H1 (cell line): ENCODE data around the gene ACTL8. TPM values are rescaled to one million over a fixed set of nuclear protein-coding genes. Genes with fewer than 3 reads are reported as not detected.
A peak's percentile ranks its signal among the peaks of the same experiment; 100 is the strongest.

Source experiments
- CTCF ChIA-PET: fragments of 300-600 bp; sonication (Branson Sonifier 250); formaldehyde crosslinking; loops from one replicate; lab custom pipeline; 2021; ENCODE audit not compliant: partially characterized antibody; lab: Charles Lee
- POLR2A ChIA-PET: fragments of 300-600 bp; sonication (Branson Sonifier 250); formaldehyde crosslinking; loops from one replicate; lab custom pipeline; 2021; ENCODE audit warnings: inconsistent platforms; ENCODE audit not compliant: partially characterized antibody; lab: Charles Lee
- DNase-seq, 2 experiments: peaks; one replicate each; pipeline versions ENCODE4 v3.0.0 to v3.0.0-alpha.2; 2010 to 2022; ENCODE audit warnings: low spot score in 2 of 2, low read depth in 1 of 2, mixed read lengths in 1 of 2
- FAIRE-seq: peaks from 2 replicates; lab custom pipeline; 2011; peaks lifted over from hg19 to GRCh38; lab: Jason Lieb, UNC
- H2AFZ ChIP-seq: 2 replicates; pipeline ENCODE4 v1.8.1; 2012; ENCODE audit warnings: low read length, inconsistent platforms
- H2AK5ac ChIP-seq: 2 replicates; pipeline ENCODE4 v1.6.1; 2013; ENCODE audit warnings: low read depth, low read length
- H2BK120ac ChIP-seq: replicated peaks from 2 replicates; pipeline ENCODE3; 2013; ENCODE audit warnings: low read depth, low read length, inconsistent platforms
- H2BK12ac ChIP-seq: 2 replicates; pipeline ENCODE4 v1.6.1; 2013; ENCODE audit warnings: low read depth, low read length
- H2BK15ac ChIP-seq: 2 replicates; pipeline ENCODE4 v1.6.1; 2013; ENCODE audit warnings: low read length
- H2BK20ac ChIP-seq: 2 replicates; pipeline ENCODE4 v1.6.1; 2013; ENCODE audit warnings: low read length
- H2BK5ac ChIP-seq: 2 replicates; pipeline ENCODE4 v1.6.1; 2013; ENCODE audit warnings: low read depth, low read length
- H3K14ac ChIP-seq: 2 replicates; pipeline ENCODE4 v1.6.1; 2013; ENCODE audit warnings: inconsistent platforms; ENCODE audit not compliant: insufficient read length
- H3K18ac ChIP-seq: 2 replicates; pipeline ENCODE4 v1.6.1; 2013; ENCODE audit warnings: low read length; ENCODE audit errors: extremely low read depth
- H3K23ac ChIP-seq: 2 replicates; pipeline ENCODE4 v1.6.1; 2013; ENCODE audit warnings: inconsistent platforms; ENCODE audit not compliant: insufficient read length
- H3K23me2 ChIP-seq: 2 replicates; pipeline ENCODE4 v1.6.1; 2013; ENCODE audit warnings: low read depth, low read length
- H3K27ac ChIP-seq: 2 replicates; pipeline ENCODE4 v1.6.1; 2011; ENCODE audit warnings: low read depth, low read length, inconsistent platforms
- H3K27me3 ChIP-seq, 4 experiments: replicated peaks in 1 of 4; 1 replicate in 1 of 4; 2 replicates in 3 of 4; pipeline versions ENCODE4 v1.6.1 to v1.8.1; 2011 to 2013; ENCODE audit warnings: low read length in 3 of 4, mild to moderate bottlenecking in 3 of 4, inconsistent platforms in 2 of 4, mixed read lengths in 2 of 4, moderate library complexity in 1 of 4; ENCODE audit not compliant: control insufficient read depth in 3 of 4, insufficient read depth in 3 of 4; ENCODE audit errors: extremely low read depth in 1 of 4
- H3K36me3 ChIP-seq, 4 experiments: 2 replicates each; pipeline versions ENCODE4 v1.6.1 to v1.8.1; 2011 to 2013; ENCODE audit warnings: mild to moderate bottlenecking in 4 of 4, low read length in 3 of 4, moderate library complexity in 2 of 4, control low read depth in 1 of 4, inconsistent platforms in 1 of 4; ENCODE audit not compliant: insufficient read depth in 4 of 4, control insufficient read depth in 2 of 4
- H3K4ac ChIP-seq: replicated peaks from 2 replicates; pipeline ENCODE3; 2013; ENCODE audit warnings: low read length, low read depth, mixed read lengths, inconsistent platforms; ENCODE audit not compliant: insufficient read length
- H3K4me1 ChIP-seq, 4 experiments: replicated peaks in 1 of 4; 1 replicate in 1 of 4; 2 replicates in 3 of 4; pipeline versions ENCODE4 v1.6.1 to v1.8.1; 2011 to 2013; ENCODE audit warnings: low read length in 3 of 4, inconsistent platforms in 2 of 4, mixed read lengths in 1 of 4; ENCODE audit not compliant: insufficient read depth in 4 of 4, control insufficient read depth in 3 of 4
- H3K4me2 ChIP-seq, 2 experiments: 2 replicates each; pipeline versions ENCODE4 v1.6.1 to v1.8.1; 2011 to 2013; ENCODE audit warnings: low read depth in 2 of 2, low read length in 2 of 2, control low read depth in 1 of 2, inconsistent platforms in 1 of 2, mild to moderate bottlenecking in 1 of 2; ENCODE audit not compliant: insufficient read depth in 1 of 2
- H3K4me3 ChIP-seq, 4 experiments: fragments of 200-600, 300-600 bp in 1 of 4; sonication (generic), shearing (Covaris generic), sonication (Bioruptor Twin) in 1 of 4; 2 replicates each; pipeline versions ENCODE4 v1.5.1 to v1.8.1; 2011 to 2016; ENCODE audit warnings: low read length in 4 of 4, low read depth in 3 of 4, control low read depth in 2 of 4, inconsistent platforms in 2 of 4, mild to moderate bottlenecking in 2 of 4, mixed read lengths in 1 of 4, moderate library complexity in 1 of 4; ENCODE audit not compliant: insufficient read depth in 2 of 4; ENCODE audit errors: extremely low read depth in 1 of 4
- H3K56ac ChIP-seq: replicated peaks from 2 replicates; pipeline ENCODE3; 2013; ENCODE audit warnings: low read depth, mild to moderate bottlenecking, mixed read lengths, low read length, inconsistent platforms; ENCODE audit not compliant: insufficient read length
- H3K79me1 ChIP-seq: 2 replicates; pipeline ENCODE4 v1.6.1; 2013; ENCODE audit warnings: low read depth, low read length, control low read depth
- H3K79me2 ChIP-seq, 2 experiments: 2 replicates each; pipeline versions ENCODE4 v1.6.1 to v1.8.1; 2012 to 2013; ENCODE audit warnings: low read length in 2 of 2, mild to moderate bottlenecking in 2 of 2, inconsistent platforms in 1 of 2; ENCODE audit not compliant: insufficient read depth in 2 of 2, control insufficient read depth in 1 of 2
- H3K9ac ChIP-seq, 4 experiments: replicated peaks in 1 of 4; 1 replicate in 1 of 4; 2 replicates in 3 of 4; pipeline versions ENCODE4 v1.6.1 to v1.8.1; 2011 to 2013; ENCODE audit warnings: low read depth in 3 of 4, low read length in 3 of 4, control low read depth in 2 of 4, mild to moderate bottlenecking in 2 of 4, moderate library complexity in 2 of 4, inconsistent platforms in 1 of 4; ENCODE audit errors: extremely low read depth in 1 of 4
- H3K9me3 ChIP-seq, 2 experiments: 2 replicates each; pipeline versions ENCODE4 v1.6.1 to v1.8.1; 2012 to 2013; ENCODE audit warnings: mild to moderate bottlenecking in 2 of 2, moderate library complexity in 2 of 2, control low read depth in 1 of 2, inconsistent platforms in 1 of 2, low read depth in 1 of 2, low read length in 1 of 2, mixed read lengths in 1 of 2; ENCODE audit not compliant: insufficient read depth in 2 of 2
- H4K20me1 ChIP-seq, 2 experiments: replicated peaks in 1 of 2; 2 replicates each; pipeline versions ENCODE3 to v1.8.1; 2011 to 2013; ENCODE audit warnings: inconsistent platforms in 2 of 2, low read length in 2 of 2, mild to moderate bottlenecking in 1 of 2; ENCODE audit not compliant: insufficient read depth in 2 of 2, control insufficient read depth in 1 of 2
- H4K5ac ChIP-seq: 2 replicates; pipeline ENCODE4 v1.6.1; 2013; ENCODE audit warnings: low read length, low read depth, mixed read lengths, inconsistent platforms; ENCODE audit not compliant: insufficient read length
- H4K8ac ChIP-seq: 2 replicates; pipeline ENCODE4 v1.8.0; 2013; ENCODE audit warnings: mild to moderate bottlenecking, moderate library complexity, low read length, inconsistent platforms; ENCODE audit not compliant: insufficient read depth; ENCODE audit errors: extremely low read depth
- H4K91ac ChIP-seq: replicated peaks from 2 replicates; pipeline ENCODE3; 2013; ENCODE audit warnings: low read length, mixed read lengths, inconsistent platforms; ENCODE audit not compliant: insufficient read length
- GABPA ChIP-seq: IDR thresholded peaks from 2 replicates; pipeline ENCODE4 v1.6.1; 2011; ENCODE audit warnings: mild to moderate bottlenecking, low read length, moderate library complexity, borderline replicate concordance; ENCODE audit not compliant: insufficient read depth
- HDAC2 ChIP-seq, 2 experiments: fragments of 300-600 bp in 1 of 2; sonication (generic) in 1 of 2; IDR thresholded peaks; 2 replicates each; pipeline ENCODE4 v1.6.1; 2011 to 2012; ENCODE audit warnings: low read depth in 2 of 2, low read length in 2 of 2, mild to moderate bottlenecking in 2 of 2, moderate library complexity in 2 of 2, borderline replicate concordance in 1 of 2, inconsistent platforms in 1 of 2
- MAFK ChIP-seq: IDR thresholded peaks from 2 replicates; pipeline ENCODE4 v1.6.1; 2012; ENCODE audit warnings: low read depth, mild to moderate bottlenecking, improper control_type of control experiment, low read length
- RAD21 ChIP-seq, 2 experiments: IDR thresholded peaks in 1 of 2; conservative IDR thresholded peaks in 1 of 2; 2 replicates each; pipeline ENCODE4 v1.6.1; 2011; ENCODE audit warnings: low read depth in 2 of 2, low read length in 2 of 2, improper control_type of control experiment in 1 of 2, inconsistent platforms in 1 of 2, mild to moderate bottlenecking in 1 of 2, moderate library complexity in 1 of 2
- SIN3A ChIP-seq, 2 experiments: IDR thresholded peaks in 1 of 2; conservative IDR thresholded peaks in 1 of 2; 2 replicates each; pipeline ENCODE4 v1.6.1; 2011 to 2012; ENCODE audit warnings: low read length in 2 of 2, improper control_type of control experiment in 1 of 2, low read depth in 1 of 2, mild to moderate bottlenecking in 1 of 2
- WGBS, 2 experiments: shearing (Covaris generic) in 1 of 2; methylation state at CpG; one replicate each; pipeline versions ENCODE4 v1.1.6 to v1.1.7; 2013 to 2015; ENCODE audit warnings: low lambda C conversion rate in 2 of 2, mixed read lengths in 2 of 2, inconsistent platforms in 1 of 2, low coverage in 1 of 2, missing lambda C conversion rate in 1 of 2; ENCODE audit not compliant: insufficient replicate concordance in 2 of 2, insufficient coverage in 1 of 2, insufficient read length in 1 of 2; ENCODE audit errors: extremely low coverage in 1 of 2, missing lambda C conversion rate in 1 of 2; 5-methylcytosine and 5-hydroxymethylcytosine counted together
- polyA plus RNA-seq, 7 experiments: library from polyadenylated mRNA; depleted of rRNA in 3 of 7; stranded (reverse) in 5 of 7; unstranded in 2 of 7; fragments of >200 nt in 5 of 7; fragments of 200-250 nt in 2 of 7; gene quantifications; 1 replicate in 5 of 7; 2 replicates in 1 of 7; 4 replicates in 1 of 7; pipeline versions ENCODE4 v1.2.1 to v1.2.3, GENCODE V29; 2011 to 2013; ENCODE audit warnings: missing spikeins in 2 of 7, mixed read lengths in 2 of 7
- total RNA-seq: library from RNA; stranded (reverse); fragmentation: NEBNext Ultra II Directional; extraction: Animal tissue kit (Norgen Biotek cat#: 25700); gene quantifications from 2 replicates; pipeline ENCODE4 v1.2.1, GENCODE V29; 2021

The ACTL8 gene
- total and polyA plus RNA-seq, 2 of the 8 experiments (the other 6 are each of a cell fraction or from before 2014, with no cell fraction given), result 0.33 to 0.47 TPM

- H2BK5ac ChIP-seq, result no peak overlapping the region
- H3K9me3 ChIP-seq, result no peaks in the 10 kb centered on the region
- H4K5ac ChIP-seq, result no peak overlapping the region
- no peak overlapping the region for H3K18ac ChIP-seq
- H3K14ac ChIP-seq, result no peak overlapping the region
- H2AK5ac ChIP-seq, result no peak overlapping the region
- no peak overlapping the region for H4K91ac ChIP-seq
- H3K23ac ChIP-seq, result no peak overlapping the region
- WGBS, 2 experiments, result 71% methylated on average over 7 of the region's 7 CpGs; no CpG with 5 or more reads in 1 of the 2 experiments
- H3K36me3 ChIP-seq, result no peaks in the 10 kb centered on the region
- H2BK15ac ChIP-seq, result no peak overlapping the region
- no peak overlapping the region for H3K56ac ChIP-seq
- H4K8ac ChIP-seq, result no peak overlapping the region
- no peaks in the 10 kb centered on the region for H3K79me1 ChIP-seq
- no peak overlapping the region for H3K27ac ChIP-seq
- ChIA-PET POLR2A (no interaction called here), CTCF (interaction anchor here (0.7 to 1.8 kb wide), 9 partner anchors 9 to 269 kb away, joined by 3 to 10 read pairs (median 4); no protein-coding TSS in a partner anchor)
- no peaks in the 10 kb centered on the region for H3K79me2 ChIP-seq
- H2BK20ac ChIP-seq, result no peak overlapping the region
- H3K4me2 ChIP-seq, result no peak overlapping the region
- no peak overlapping the region for H3K9ac ChIP-seq
- H3K4me3 ChIP-seq, result no peak overlapping the region
- H2BK12ac ChIP-seq, result no peak overlapping the region
- no peak for TF ChIP-seq MAFK
- 0 out of 4 replicates have a peak, but pooled peaks of 1 of the 2 experiments have one; percentile 56 for TF ChIP-seq HDAC2 (IDR thresholded peaks at IDR 0.05; ENCODE audit: borderline replicate concordance in 1 of 2, low read depth in 2 of 2, low read length in 2 of 2)
- peak in 1 of 2 experiments; percentile 26; a peak in 2 of 4 replicates for TF ChIP-seq RAD21 (IDR thresholded peaks at IDR 0.05 in 1 of 2, conservative IDR thresholded peaks at IDR 0.05 in 1 of 2; ENCODE audit: low read depth in 2 of 2, low read length in 2 of 2)
- peak; percentile 59; the same call in 1 of the 2 replicates for TF ChIP-seq GABPA
- peak in 1 of 2 experiments; percentile 66; a peak in 1 of 4 replicates for TF ChIP-seq SIN3A (conservative IDR thresholded peaks at IDR 0.05 in 1 of 2, IDR thresholded peaks at IDR 0.05 in 1 of 2; ENCODE audit: low read depth in 1 of 2, low read length in 2 of 2)
- TF ChIP-seq, all 59 proteins: peak for 4
- no peak overlapping the region for H2AFZ ChIP-seq
- H3K4me1 ChIP-seq, result no peaks in the 10 kb centered on the region
- H2BK120ac ChIP-seq, result no peak overlapping the region
- FAIRE-seq (peak; percentile 86), DNase-seq (peak; percentile 21 to 76)
- no peaks in the 10 kb centered on the region for H3K23me2 ChIP-seq
- H4K20me1 ChIP-seq, result peaks cover 0 to 3% of the 10 kb centered on the region in 2 experiments
- no peak overlapping the region for H3K4ac ChIP-seq
- 0 out of 7 replicates have a peak, but pooled peaks cover 0 to 2% (median 0%) of the 10 kb centered on the region in 4 experiments for H3K27me3 ChIP-seq
Measured at GRCh38 chr1:17831597-17831996, 76.5 kb downstream of the ACTL8 start.
